Germinal center (tissue), 1 donor: Measurements from ENCODE around the gene PDGFC.

Experiments
- DNase-seq: peaks from one replicate; pipeline ENCODE4 v3.0.0; 2012; ENCODE audit warnings: mixed read lengths, low spot score

Gene PDGFC

DNA sequence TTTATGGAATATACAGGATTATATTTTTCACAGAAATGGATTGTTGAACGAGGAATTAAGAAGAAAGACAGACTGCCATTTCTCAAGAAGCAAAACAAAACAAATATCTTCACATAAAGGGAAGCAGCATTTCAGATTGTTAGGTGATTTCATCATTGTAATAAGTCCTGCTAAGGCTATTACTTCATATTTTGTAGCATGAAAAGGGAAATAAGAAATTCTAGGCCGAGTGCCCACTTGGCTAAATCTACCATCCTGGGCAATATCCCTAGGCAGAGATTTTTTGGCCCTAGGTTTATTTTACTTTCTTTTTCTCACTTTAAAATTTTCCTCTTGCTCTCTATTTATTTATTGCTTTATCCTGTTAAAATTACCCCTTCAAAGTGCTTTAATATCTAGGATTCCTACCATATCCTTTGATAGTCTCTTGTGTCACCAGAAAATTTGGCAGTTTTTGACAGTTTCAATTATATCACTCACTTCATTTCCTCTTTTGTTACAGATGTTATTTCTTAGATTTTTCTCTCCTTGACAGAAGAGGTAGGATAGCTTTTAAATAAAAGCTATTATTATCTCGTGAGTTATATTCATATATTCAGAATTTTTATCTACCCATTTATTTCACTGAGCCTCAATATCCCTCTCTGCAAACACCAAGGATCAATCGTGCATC is 142.3 kb downstream of the PDGFC start:
- no peak for DNase-seq

DNA sequence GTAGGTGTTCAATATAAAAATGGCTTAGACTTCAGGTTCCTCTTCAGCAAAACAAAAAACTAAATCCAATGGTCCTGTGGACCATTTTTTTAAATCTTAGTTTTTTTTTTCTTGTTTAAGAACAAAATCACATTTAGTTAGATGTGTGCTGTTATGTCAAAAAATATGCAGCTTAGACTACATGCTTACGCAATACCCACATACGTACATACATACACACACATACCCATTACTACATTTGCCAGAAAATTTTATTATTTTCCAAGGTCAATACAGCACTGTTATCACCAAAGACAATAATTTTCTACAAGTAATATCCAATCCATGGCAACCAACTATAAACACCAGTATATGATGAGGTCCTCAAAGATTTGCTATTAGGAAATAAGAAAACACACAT is 144.1 kb downstream of the PDGFC start:
- no peak for DNase-seq

DNA sequence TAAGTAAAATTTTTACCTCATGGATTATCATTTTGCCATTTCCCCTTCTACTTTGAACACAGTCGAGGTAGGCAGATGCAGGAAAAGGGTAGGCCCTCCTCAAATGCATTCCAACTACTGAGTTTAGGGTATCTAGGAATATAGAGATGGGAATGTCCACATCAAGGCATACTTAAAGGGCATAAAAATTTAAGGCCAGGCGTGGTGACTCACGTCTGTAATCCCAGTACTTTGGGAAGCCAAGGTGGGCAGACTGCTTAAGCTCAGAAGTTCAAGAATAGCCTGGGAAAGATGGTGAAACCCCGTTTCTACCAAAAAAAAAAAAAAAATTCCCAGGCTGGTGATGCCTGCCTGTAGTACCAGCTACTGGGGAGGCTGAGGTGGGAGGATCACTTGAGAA is 146.5 kb downstream of the PDGFC start:
- DNase-seq, result no peak

DNA sequence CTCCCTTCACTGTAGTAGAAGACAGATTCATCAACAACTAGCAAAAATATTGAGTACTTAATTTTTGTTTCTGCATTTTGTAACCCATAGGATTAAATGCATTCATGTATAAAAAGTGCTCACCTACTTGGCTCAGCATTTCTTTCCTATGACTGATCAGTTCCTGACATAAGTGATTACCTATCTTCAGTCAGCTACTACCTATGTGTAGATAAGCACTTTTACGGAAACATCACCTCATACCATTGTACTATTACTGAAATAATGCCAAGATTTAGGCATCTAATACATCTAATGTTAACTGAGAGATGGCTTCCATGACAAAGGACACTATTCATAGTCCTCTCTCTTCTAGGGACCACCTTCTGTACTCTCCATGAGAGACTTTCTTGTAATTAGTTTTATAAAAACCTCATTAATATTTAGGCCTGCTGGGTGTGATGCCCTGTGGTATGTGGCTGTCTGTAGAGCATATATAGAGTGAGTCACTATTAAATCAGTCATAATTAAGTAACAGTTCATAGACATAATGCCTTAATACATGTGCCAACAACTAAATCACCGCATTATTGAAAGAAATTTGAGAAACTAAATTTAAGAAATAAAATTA is 147.0 kb downstream of the PDGFC start:
- DNase-seq, result no peak

DNA sequence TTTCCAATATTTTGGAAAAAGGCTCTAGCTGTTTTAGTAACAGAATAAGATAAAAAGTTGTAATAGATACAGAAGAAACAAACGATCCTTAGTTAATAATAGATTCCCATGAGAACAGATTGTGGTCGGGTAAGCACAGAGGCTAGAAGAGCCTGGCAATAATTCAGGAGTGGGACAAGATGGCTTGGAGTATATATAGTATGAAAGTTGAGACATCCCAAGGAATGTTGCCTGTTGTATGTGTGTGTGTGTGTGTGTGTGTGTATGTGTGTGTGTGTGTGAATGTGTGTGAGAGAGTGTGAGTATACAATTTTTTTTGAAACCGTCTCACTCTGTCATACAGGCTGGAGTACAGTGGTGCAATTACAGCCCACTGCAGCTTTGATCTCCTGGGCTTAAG is 150.7 kb downstream of the PDGFC start:
- DNase-seq, result no peak

DNA sequence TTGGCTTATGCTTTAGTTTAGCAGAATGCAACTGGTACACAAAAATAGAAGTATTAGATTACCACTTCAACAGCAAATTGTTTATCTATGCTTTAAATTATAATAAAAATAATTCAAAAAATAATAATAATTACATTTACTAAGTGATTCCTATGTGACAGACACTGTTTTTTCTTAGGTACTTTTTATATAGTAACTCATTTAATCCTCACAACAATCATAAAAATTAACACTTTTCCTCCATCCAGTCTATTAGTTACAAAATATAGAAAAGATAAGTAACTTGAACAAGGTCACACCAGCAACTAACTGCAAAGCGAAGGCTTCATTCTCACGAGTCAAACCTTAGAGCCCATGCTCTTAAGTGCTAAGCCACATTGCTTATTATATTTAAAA is 155.2 kb downstream of the PDGFC start:
- DNase-seq, result no peak

DNA sequence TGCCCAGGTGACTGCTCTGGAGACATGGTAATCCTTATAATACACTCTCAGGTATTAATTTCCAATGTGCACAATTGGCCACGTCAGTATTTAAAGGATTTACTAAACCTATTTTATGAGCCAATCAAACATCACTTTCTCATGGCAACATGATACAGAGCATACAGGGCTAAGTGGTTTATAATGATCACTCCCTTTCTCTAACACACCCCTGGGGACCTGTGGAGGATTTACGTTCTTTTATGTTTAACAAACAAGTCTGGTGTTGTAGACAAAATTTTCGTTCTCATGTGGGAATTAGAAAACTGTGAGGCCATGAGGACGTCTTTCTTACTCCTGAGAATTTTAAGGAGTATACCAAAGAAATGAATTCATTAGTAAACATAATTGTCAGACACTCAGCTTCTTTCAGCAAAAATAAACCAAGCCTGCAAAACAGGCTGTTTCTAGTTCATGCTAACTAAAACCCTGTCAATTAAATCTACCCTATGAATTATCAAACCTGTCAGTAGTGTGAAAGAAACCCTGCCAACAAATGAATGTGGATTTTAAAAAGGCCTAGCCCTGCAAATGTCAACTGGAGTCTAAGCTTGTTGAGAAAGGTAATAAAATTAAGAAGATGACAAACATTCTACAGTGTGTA is 155.8 kb downstream of the PDGFC start:
- DNase-seq, result no peak

DNA sequence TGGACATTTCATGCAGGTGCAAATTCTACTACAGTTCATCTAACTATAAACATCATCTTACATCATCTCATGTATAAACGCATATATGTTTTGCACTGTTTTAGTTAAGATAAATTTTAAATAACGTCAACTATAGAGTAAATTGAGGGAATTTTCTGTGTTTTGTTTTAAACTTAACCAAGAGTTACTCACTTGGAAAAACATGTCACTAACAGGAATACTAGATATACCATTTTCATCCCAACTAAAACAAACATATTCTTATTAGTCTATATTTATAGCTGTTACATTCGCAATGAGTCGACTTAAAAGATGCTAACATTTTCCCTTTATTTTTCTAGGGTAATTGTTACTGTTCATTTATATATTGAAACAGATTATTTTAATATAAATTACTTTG is 159.6 kb downstream of the PDGFC start:
- no peak for DNase-seq

DNA sequence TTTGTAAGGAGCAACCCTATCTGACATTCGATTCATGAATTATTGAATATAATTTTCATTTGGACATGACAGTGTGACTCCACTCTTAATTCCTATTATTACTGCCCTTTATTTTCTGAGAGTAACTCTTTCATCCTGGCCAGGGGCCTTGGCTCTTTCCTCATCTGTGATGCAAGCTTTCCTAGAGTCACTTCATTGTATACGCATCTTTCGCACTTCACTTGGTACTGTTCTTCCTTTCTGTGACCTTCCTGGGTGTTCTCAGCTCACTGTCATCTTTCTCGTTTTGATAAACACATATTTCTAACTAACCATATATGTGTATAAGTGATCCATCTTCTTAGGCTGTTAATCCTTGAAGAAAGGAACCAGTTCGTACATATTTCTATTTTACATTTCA is 160.3 kb downstream of the PDGFC start:
- no peak for DNase-seq

DNA sequence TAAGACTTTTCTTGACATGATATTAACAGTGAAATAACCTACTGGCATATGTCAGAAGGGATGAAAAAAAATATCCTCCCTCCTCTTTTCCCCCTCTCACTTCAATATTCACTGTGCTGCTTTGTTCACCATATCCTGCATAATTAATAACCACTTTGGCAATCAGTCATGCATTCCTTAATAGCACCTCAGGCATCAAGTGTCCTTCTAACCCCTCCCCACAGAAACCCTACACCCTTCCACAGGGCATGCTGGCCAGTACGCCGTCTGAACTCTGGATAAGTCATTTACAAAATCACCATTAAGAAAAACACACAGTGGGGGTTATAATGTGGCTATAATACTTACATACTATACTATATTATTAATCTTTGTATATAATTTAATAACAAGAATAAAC is 165.9 kb downstream of the PDGFC start:
- DNase-seq, result no peak

DNA sequence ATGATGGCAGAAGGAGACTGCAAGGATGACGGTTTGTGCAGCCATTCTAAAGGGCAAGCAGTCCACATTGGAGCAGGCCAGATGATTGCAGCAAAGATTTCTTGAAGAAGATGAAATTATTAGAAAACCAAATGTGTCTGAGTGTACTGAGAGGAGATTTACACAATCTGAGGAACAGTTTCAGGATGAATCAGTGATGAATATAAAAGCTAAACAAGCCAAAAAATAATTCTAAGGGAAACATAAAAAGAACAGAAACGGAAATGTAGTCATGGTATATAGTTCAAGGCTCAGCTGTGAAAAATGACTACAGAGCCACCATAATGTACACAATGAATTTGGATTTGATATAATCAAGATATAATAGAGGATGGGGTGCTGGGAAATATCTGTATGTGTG is 168.5 kb downstream of the PDGFC start:
- no peak for DNase-seq

DNA sequence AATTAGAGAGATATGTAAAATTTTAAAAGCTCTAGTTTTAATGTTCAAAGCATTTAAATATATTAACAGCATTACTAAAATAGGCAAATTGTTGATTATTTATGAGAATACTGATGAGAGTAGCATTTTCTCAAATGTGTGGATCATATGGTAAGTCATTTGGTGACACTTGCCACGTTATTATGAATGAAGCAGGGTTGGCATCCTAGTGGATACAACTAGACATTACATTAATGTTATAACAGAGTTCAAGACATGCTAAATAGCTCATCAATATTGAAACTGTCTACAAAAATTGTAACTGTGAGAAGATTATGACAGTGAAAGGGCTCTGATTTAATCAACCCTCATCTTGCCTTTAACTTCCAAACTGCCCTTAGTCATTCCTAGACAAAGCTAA is 171.1 kb downstream of the PDGFC start:
- DNase-seq, result no peak

DNA sequence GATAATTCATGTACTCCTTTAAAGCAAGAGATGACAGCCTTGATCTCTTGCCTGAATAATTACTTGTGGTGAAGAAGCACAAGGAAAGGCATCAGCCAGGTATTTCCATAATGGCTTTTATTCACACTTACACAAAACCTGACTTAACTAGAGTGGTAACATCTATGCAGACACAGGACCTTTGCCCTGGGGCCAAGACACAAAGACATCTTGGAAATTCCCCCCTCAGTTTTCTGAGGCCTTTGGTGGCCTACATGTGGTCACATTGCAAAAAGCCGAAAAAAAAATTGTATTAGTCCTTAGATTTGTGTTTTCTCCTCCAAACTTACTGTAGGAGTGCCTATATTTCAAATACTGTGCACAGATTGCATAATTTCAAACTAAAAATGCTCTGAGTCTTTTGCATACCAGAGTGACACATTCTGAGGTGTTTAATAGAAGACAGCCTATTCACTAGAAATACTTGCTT is 172.4 kb downstream of the PDGFC start:
- DNase-seq, result no peak

DNA sequence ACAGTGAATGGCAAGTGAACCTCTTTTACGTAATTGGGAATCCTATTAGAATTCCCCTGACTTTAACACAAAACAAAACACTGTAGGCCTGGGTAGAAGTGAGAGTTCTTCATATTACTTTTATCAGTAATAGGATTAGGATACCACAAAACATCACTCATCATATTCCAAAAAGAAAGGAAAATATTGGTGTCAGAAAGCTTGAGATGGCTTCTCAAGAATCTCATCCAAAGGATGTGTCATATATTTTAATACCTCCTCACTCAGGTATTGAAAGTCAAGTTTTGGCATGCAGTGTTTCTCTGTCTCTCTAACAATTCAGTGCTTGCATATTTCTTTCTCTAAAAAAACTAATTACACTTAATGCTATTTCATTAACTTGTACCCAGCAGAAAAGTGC is 173.2 kb downstream of the PDGFC start:
- no peak for DNase-seq

DNA sequence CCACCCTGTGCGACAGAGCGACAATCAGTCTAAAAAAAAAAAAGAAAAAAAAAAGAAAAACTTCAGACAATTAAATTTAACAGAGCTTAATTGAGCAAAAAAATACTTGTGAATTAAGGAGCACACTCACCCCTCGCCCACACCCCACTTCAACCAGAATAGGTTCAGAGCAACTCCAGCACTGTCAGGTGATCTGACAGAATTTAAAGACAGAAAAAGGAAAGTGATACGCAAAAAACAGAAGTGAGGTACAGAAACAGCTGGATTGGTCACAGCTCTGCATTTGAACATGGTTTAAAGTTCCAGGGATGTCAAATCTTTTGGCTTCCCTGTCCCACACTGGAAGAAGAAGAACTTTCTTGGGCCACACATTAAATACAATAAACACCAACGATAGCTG is 174.4 kb downstream of the PDGFC start:
- DNase-seq, result no peak

DNA sequence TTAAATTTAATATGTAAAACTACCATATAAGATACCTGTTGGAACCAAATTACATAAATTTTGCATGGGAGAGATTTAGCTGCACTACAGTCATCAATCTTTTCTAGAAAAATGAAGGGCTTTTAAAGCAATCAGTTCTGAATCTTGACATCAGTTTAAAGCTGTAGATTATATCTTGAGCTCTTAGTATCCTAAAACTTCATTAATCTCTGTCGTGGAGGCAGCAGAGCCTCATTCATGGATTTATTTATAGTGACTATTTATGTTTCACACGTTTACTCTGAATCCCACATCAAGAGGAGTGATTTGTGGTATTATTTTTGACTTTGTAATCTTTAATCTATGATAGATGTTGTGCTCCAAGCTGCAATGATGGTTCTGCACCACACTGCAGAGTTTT is 175.9 kb downstream of the PDGFC start:
- DNase-seq, result no peak

DNA sequence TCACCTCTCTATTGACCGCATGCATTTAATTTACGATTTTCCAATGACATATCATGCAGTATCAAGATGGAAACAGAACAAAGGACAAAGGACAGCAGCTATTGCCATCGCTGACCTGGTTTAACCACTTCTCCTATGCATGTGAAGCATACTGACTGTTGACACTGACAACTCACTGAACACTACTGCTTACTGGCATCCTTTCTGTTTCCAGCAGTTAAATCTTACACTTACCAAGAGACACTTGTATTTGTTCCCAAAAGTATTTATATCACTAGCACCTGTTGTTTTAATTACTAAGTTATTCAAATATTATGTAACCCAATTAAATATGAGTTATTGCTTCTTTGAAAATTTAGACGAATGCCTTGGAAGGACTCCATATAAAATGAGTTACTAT is 176.7 kb downstream of the PDGFC start:
- no peak for DNase-seq

DNA sequence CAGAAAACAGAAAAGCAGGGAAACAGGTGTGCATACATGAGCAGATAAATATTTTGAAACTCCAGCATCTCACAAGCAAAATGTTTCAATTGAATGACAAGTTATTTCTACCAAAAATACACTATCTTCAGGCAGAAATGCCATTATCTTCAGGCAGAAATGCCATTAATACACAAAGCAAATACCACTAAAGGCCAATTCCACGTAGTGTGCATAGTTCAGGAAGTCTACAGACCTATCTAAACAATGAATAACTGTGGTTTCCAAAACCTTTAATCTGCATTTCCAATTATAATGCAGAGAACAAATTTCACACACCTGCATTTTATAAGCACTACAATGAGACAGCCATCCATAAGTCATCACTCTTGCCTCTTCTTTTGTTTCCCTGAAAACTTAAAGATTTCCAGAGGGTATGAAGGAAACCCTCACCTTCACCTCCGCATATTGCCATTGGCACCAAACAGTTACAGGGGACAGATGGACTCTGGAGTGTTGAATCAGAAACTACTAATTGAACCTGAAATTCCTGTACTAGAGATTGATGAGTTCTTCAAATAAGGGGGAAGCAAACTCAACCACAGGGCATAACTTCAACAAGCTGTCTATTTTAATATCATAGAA is 179.0 kb downstream of the PDGFC start:
- no peak for DNase-seq

DNA sequence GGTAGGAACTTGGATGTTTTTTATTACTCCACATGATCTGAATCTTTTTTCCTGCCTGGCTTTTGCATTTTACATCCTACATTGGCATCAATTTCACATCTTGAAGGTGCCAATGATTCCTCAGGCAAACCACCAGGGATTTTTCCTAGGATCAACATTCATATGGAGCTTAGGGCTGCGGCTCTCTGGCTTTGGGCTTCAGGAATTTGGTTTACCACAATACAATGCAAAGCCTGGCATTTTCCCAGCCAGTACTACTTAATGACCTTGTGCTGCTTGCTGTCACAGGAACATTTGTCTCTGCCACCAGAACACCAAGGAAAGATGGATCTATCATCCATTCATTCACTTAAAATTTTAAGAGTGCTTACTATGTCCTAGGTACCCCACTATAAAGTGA is 180.7 kb downstream of the PDGFC start:
- no peak for DNase-seq

DNA sequence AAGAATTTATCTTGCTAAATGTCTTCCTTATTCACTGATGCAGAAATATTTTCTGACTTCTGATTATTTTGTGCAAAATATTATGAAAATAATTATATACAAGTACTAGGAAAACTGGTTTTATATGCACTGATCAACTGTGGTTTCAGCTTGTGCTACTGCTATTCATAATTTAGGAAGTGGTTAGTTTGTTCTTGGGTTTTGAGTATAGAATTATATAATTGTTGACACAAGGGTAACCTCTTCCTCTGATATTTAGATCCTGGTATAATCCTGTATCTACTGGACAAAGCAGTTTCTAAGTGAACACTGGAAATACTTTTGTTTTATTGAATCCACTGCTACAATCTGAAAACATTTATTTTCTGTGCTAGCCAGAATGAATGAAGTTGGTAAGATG is 182.8 kb downstream of the PDGFC start:
- no peak for DNase-seq

DNA sequence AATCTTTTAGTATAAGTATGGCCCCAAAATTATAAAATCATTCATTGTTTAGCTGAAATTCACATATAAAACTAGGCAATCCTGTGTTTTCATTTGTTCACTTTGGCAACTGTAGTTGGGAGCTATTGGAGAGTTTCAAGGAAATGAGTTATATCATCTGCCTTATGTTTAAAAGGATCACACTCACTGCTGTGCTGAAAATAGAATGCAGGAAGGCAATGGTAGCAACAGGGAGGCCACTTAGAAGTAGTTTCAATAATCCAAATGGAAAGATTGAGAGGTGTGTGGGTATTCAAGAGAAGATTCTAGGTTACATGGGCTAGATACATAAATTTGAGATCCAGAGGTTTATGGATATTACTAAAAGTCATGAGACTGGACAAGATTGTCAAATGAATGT is 184.9 kb downstream of the PDGFC start:
- DNase-seq, result no peak

DNA sequence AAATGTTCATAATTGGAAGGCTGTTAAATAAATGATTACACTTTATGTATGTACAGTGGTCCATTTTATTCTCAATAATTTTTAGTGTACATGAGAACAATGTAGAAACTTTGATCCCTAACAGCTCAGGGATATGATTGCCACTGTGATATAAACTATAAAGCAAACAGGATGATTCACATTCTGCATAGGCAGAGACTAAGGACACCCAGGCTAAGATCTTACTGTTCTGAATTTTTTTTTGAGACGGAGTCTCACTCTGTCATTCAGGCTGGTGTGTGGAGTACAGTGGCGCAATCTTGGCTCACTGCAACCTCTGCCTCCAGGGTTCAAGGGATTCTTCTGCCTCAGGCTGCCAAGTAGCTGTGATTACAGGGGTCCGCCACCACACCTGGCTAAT is 186.6 kb downstream of the PDGFC start:
- no peak for DNase-seq

DNA sequence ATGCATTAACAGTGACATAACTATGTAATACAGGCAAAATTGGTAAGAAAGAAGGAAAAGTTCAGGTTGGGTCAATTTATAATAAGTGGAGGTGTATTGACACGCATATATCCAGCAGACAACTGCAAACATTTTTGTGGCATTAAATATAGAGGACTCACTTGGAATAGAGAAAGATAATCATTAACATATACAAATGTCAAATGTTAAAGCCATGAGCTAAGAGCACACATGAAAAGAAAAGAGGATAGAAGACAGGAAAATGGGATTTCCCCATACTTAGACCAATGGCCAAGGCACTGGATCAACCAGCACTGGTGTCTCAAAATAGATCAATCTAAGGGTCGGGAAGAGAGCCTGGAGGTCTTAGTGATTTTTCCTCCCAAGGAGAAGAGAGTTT is 187.6 kb downstream of the PDGFC start:
- DNase-seq, result no peak
